Lower leg skin (tissue), 3 donors: ENCODE results near the gene YWHAG.

Source experiments
- POLR2A ChIP-seq, 2 donors: fragments of 450-650 bp; IDR thresholded peaks; one replicate each; pipeline ENCODE4 v1.6.1; 2016 to 2017; ENCODE audit warnings: antibody characterized with exemption in 2 of 2, mild to moderate bottlenecking in 1 of 2, moderate library complexity in 1 of 2
- TF ChIP-seq, protein P1 (sequence below), 3 donors: fragments of 450-650 bp; IDR thresholded peaks; one replicate each; pipeline ENCODE4 v1.5.1; 2016; ENCODE audit warnings: antibody characterized with exemption in 3 of 3, mild to moderate bottlenecking in 3 of 3, moderate library complexity in 2 of 3

GRCh38 chr7:76372984-76373833 is 14.4 kb upstream of the YWHAG start:
- TF ChIP-seq, protein P1, sequence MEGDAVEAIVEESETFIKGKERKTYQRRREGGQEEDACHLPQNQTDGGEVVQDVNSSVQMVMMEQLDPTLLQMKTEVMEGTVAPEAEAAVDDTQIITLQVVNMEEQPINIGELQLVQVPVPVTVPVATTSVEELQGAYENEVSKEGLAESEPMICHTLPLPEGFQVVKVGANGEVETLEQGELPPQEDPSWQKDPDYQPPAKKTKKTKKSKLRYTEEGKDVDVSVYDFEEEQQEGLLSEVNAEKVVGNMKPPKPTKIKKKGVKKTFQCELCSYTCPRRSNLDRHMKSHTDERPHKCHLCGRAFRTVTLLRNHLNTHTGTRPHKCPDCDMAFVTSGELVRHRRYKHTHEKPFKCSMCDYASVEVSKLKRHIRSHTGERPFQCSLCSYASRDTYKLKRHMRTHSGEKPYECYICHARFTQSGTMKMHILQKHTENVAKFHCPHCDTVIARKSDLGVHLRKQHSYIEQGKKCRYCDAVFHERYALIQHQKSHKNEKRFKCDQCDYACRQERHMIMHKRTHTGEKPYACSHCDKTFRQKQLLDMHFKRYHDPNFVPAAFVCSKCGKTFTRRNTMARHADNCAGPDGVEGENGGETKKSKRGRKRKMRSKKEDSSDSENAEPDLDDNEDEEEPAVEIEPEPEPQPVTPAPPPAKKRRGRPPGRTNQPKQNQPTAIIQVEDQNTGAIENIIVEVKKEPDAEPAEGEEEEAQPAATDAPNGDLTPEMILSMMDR (IDR thresholded peaks at IDR 0.05), result no peak
- no peak for TF ChIP-seq POLR2A (IDR thresholded peaks at IDR 0.05)
